ENCODE results near the gene MEIS1. TPM values are rescaled to one million over a fixed set of nuclear protein-coding genes. Genes with fewer than 3 reads are reported as not detected.
"Not testable (repeated sequence)": the region's sequence is repeated elsewhere in the genome, so short reads cannot be mapped to it uniquely, and the experiment has no call there.

Gene MEIS1
- total RNA-seq, 3 donors from 2014 or later = 23.2 to 196 (median 33.4) TPM

DNA sequence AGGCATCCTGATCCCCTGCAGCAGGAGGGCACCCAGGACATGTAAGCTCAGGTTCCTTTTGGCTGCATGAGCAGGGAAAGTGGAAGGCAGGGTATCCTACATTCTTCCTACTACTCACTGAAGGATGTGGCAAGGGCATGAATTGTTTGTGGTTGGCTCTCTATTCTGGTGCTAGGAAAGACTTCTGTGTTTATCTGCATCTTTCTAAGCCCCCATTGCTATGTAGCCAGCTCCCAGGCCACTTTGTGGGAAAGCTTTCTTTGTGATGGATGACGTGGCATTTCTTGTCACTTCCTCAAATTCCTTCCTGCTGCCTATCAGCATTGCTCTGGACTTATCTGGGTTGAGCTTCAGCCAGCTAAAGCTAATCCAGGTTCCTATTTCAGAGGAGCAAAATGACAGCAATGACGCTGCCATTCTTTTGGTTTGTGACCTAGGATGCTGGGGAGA, 46.2 kb downstream of the MEIS1 start:
- Histone ChIP-seq H3K36me3 (ENCODE audit: low read depth) (no peaks in the 10 kb centered on the region), H3K4me1 (ENCODE audit: low read depth) (peaks cover 5% of the 10 kb centered on the region), H3K4me3 (no peak overlapping the region), H3K9me3 (no peaks in the 10 kb centered on the region)
- peak; percentile 29 for ATAC-seq
- TF ChIP-seq, protein P1, sequence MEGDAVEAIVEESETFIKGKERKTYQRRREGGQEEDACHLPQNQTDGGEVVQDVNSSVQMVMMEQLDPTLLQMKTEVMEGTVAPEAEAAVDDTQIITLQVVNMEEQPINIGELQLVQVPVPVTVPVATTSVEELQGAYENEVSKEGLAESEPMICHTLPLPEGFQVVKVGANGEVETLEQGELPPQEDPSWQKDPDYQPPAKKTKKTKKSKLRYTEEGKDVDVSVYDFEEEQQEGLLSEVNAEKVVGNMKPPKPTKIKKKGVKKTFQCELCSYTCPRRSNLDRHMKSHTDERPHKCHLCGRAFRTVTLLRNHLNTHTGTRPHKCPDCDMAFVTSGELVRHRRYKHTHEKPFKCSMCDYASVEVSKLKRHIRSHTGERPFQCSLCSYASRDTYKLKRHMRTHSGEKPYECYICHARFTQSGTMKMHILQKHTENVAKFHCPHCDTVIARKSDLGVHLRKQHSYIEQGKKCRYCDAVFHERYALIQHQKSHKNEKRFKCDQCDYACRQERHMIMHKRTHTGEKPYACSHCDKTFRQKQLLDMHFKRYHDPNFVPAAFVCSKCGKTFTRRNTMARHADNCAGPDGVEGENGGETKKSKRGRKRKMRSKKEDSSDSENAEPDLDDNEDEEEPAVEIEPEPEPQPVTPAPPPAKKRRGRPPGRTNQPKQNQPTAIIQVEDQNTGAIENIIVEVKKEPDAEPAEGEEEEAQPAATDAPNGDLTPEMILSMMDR (IDR thresholded peaks at IDR 0.05) = no peak
- DNase-seq = no peak
- intact Hi-C loops (cut with DNase I, micrococcal nuclease) = no loop called here

DNA sequence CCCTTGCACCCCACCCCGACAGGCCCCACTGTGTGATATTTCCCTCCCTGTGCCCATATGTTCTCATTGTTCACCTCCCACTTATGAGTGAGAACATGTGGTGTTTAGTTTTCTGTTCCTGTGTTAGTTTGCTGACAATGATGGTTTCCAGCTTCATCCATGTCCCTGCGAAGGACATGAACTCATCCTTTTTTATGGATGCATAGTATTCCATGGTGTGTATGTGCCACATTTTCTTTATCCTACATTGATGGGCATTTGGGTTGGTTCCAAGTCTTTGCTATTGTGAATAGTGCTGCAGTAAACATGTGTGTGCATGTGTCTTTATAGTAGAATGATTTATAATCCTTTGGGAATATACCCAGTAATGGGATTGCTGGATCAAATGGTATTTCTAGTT, 50.3 kb downstream of the MEIS1 start:
- H3K4me1 ChIP-seq (ENCODE audit: low read depth); H3K36me3 ChIP-seq (ENCODE audit: low read depth); H3K4me3 ChIP-seq; DNase-seq; intact Hi-C loops (cut with DNase I, micrococcal nuclease); H3K9me3 ChIP-seq; ATAC-seq: not testable (repeated sequence)

DNA sequence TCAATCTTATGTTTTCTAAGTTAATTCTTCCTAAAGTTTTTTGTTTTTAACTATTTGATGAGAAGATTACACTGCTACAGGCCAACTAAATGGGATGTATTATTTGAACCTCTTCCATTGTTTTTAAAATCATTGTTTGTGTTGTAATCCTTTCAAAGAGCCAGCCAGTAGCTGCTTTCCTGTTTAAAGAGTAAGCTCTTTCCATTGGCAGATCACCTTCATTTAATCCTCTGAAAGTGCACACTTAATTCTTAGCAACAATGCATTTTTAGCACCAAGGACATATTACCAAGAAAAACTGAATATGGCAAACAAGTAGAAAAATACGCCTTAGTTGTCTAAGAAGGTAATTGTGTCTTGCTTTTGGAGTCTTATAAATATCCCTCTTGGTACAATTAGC, 54.0 kb downstream of the MEIS1 start:
- H3K36me3 ChIP-seq (ENCODE audit: low read depth) = no peaks in the 10 kb centered on the region
- DNase-seq (no peak), ATAC-seq (no peak)
- no peaks in the 10 kb centered on the region for H3K9me3 ChIP-seq
- TF ChIP-seq, protein P1 (IDR thresholded peaks at IDR 0.05) = no peak
- no peak overlapping the region for H3K4me3 ChIP-seq
- intact Hi-C loops (cut with DNase I, micrococcal nuclease) = no loop called here
- H3K4me1 ChIP-seq (ENCODE audit: low read depth) = peaks cover 5% of the 10 kb centered on the region

DNA sequence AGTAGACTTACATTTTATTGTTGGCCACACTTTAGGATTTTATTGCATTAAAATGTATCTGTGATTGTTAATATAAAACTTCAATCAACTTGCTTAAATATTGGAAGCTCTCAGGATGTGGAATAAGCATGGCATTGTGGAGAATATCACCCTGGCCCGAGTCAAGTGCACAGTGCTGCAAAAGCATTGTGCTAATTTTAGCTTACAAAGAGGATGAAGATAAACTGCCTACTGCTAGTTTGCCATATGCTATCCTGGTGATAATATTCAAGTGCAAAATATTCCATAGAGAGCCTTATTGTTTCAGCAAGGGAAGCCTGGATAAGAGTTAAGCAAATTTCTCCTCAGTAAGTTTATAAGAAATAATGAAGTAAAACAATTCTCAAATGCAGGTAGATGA, 54.5 kb downstream of the MEIS1 start:
- TF ChIP-seq, protein P1 (IDR thresholded peaks at IDR 0.05) = no peak
- Histone ChIP-seq H3K4me3 (no peak overlapping the region), H3K4me1 (ENCODE audit: low read depth) (peaks cover 5% of the 10 kb centered on the region), H3K9me3 (no peaks in the 10 kb centered on the region), H3K36me3 (ENCODE audit: low read depth) (no peaks in the 10 kb centered on the region)
- no peak for ATAC-seq
- DNase-seq = no peak
- intact Hi-C loops (cut with DNase I, micrococcal nuclease) = no loop called here

DNA sequence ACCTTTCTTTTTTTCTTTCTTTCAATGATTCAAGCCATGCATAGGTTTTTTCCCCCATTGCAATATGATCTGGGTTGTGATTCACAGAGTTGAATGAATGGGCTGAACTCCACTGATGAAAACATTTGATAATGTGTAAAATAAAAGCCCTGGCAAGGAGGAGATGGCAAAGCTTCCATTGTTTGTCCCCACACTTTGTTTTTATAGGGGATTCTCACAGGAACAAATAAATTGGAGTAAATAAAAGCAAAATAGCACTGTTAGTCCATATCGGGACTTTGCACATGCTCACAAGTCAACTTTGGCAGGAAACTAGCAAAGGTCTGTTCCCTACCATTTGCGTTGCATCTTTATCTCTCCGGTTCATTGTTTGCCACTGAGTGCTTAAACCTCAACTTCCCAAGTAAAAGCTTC, 55.7 kb downstream of the MEIS1 start:
- intact Hi-C loops (cut with DNase I, micrococcal nuclease) = no loop called here
- H3K4me1 ChIP-seq (ENCODE audit: low read depth) = peaks cover 5% of the 10 kb centered on the region
- no peaks in the 10 kb centered on the region for H3K9me3 ChIP-seq
- no peak for ATAC-seq
- H3K36me3 ChIP-seq (ENCODE audit: low read depth) = no peaks in the 10 kb centered on the region
- no peak for DNase-seq
- no peak overlapping the region for H3K4me3 ChIP-seq
- TF ChIP-seq, protein P1 (IDR thresholded peaks at IDR 0.05) = no peak

DNA sequence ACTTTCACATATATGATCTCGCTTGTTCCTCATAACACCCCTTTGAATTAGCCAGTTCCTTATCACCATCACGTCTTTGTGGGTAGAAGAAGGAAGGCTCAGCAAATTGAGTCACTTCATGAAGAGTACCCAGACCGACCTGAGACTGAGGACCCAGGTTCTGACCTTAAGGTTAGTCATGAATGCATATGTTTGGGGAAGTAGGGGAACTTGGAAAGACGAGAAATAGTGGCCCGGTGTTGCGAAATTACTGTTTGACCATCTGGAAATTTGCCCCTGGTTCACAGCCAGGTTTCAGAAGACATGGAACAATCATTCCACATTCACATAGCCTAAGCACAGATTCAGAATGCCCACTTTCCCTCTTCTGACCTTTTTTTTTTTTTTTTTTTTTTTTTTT, 59.8 kb downstream of the MEIS1 start:
- DNase-seq (peak in 1 of 3 donors; percentile 35), ATAC-seq (peak; percentile 9)
- TF ChIP-seq, protein P1 (IDR thresholded peaks at IDR 0.05) = no peak
- Histone ChIP-seq H3K4me3 (no peak overlapping the region), H3K4me1 (ENCODE audit: low read depth) (peaks cover 12% of the 10 kb centered on the region), H3K36me3 (ENCODE audit: low read depth) (no peaks in the 10 kb centered on the region), H3K9me3 (no peaks in the 10 kb centered on the region)
- intact Hi-C loops (cut with DNase I, micrococcal nuclease) = no loop called here
